Epithelial cell of proximal tubule (primary cell): Measurements from ENCODE around the gene DGLUCY. TPM values are rescaled to one million over a fixed set of nuclear protein-coding genes. Genes with fewer than 3 reads are reported as not detected.

Experiments
- DNase-seq: peaks from one replicate; pipeline ENCODE4 v3.0.0-alpha.2; 2011; ENCODE audit warnings: low read depth
- H3K4me3 ChIP-seq: 2 replicates; pipeline ENCODE4 v1.5.1; 2011; ENCODE audit warnings: low read depth, mild to moderate bottlenecking, low read length
- CTCF ChIP-seq: conservative IDR thresholded peaks from 2 replicates; pipeline ENCODE4 v1.5.1; 2012; ENCODE audit warnings: low read depth, mild to moderate bottlenecking, low read length
- total RNA-seq: library from RNA; depleted of rRNA; stranded (reverse); fragments of >200 nt; gene quantifications from 2 replicates; pipeline ENCODE4 v1.2.3, GENCODE V29; 2015

The DGLUCY gene
- total RNA-seq, 1 donor from 2014 or later: 21.6 TPM

- H3K4me3 ChIP-seq: no peak overlapping the region
- no peak for DNase-seq
- no peak for TF ChIP-seq CTCF
Observed at GRCh38 chr14:91158091-91158790, 44.4 kb downstream of the DGLUCY start.

GRCh38 chr14:91159182-91159581 is 45.3 kb downstream of the DGLUCY start:
- TF ChIP-seq CTCF: no peak
- no peak for DNase-seq
- H3K4me3 ChIP-seq: no peak overlapping the region

- H3K4me3 ChIP-seq: no peak overlapping the region
- no peak for DNase-seq
- TF ChIP-seq CTCF: no peak
Observed at GRCh38 chr14:91159906-91160305, 46.0 kb downstream of the DGLUCY start.

- TF ChIP-seq CTCF: no peak
- no peak overlapping the region for H3K4me3 ChIP-seq
- no peak for DNase-seq
Observed at GRCh38 chr14:91163316-91163715, 49.4 kb downstream of the DGLUCY start.

- no peak for DNase-seq
- no peak for TF ChIP-seq CTCF
Observed at GRCh38 chr14:91164676-91165075, 50.8 kb downstream of the DGLUCY start.

GRCh38 chr14:91167380-91167770 is 53.5 kb downstream of the DGLUCY start:
- no peak for TF ChIP-seq CTCF
- no peak overlapping the region for H3K4me3 ChIP-seq
- no peak for DNase-seq

More at GRCh38 chr14:91164676-91165075, 50.8 kb downstream of the DGLUCY start:
- H3K4me3 ChIP-seq: no peak overlapping the region

- no peak for TF ChIP-seq CTCF
- DNase-seq: no peak
- no peak overlapping the region for H3K4me3 ChIP-seq
Observed at GRCh38 chr14:91169951-91170350, 56.1 kb downstream of the DGLUCY start.
